Tibial nerve (tissue), 4 donors: ENCODE results near the gene PLLP. TPM values are rescaled to one million over a fixed set of nuclear protein-coding genes. Genes with fewer than 3 reads are reported as not detected.

Source experiments
- DNase-seq, 2 donors: peaks; one replicate each; pipeline ENCODE4 v3.0.0-alpha.2; 2019; ENCODE audit warnings: low spot score in 2 of 2
- H3K27ac ChIP-seq, 4 donors: fragments of 200-600 bp; sonication (generic) in 3 of 4; one replicate each; pipeline ENCODE4 v1.5.1; 2017 to 2019; ENCODE audit warnings: mild to moderate bottlenecking in 1 of 4
- H3K27me3 ChIP-seq, 2 donors: fragments of 200-600 bp; sonication (generic) in 1 of 2; one replicate each; pipeline versions ENCODE4 v1.5.1 to v1.6.0; 2017 to 2019
- H3K36me3 ChIP-seq, 3 donors: fragments of 200-600 bp; sonication (generic); one replicate each; pipeline ENCODE4 v1.5.1; 2018 to 2019
- H3K4me1 ChIP-seq, 4 donors: fragments of 200-600 bp; sonication (generic) in 3 of 4; one replicate each; pipeline ENCODE4 v1.5.1; 2017 to 2019
- H3K4me3 ChIP-seq, 4 donors: fragments of 200-600 bp; sonication (generic) in 3 of 4; one replicate each; pipeline ENCODE4 v1.5.1; 2017 to 2019; ENCODE audit warnings: mild to moderate bottlenecking in 1 of 4, moderate library complexity in 1 of 4
- H3K9me3 ChIP-seq, 4 donors: fragments of 200-600 bp; sonication (generic) in 3 of 4; one replicate each; pipeline ENCODE4 v1.5.1; 2017 to 2019
- CTCF ChIP-seq, 5 experiments: fragments of 200-600 bp in 3 of 5; fragments of 450-650 bp in 2 of 5; sonication (generic) in 3 of 5; IDR thresholded peaks; one replicate each; pipeline ENCODE4 v1.5.1; 2016 to 2019; ENCODE audit warnings: antibody characterized with exemption in 5 of 5, mild to moderate bottlenecking in 3 of 5, moderate library complexity in 2 of 5
- EP300 ChIP-seq, 2 donors: sonication (generic); formaldehyde crosslinking; IDR thresholded peaks; one replicate each; pipeline ENCODE4 v1.6.1; 2017; ENCODE audit warnings: antibody characterized with exemption in 2 of 2, mild to moderate bottlenecking in 1 of 2
- POLR2A ChIP-seq, 2 donors: fragments of 450-650 bp; IDR thresholded peaks; one replicate each; pipeline ENCODE4 v1.6.1; 2017; ENCODE audit warnings: antibody characterized with exemption in 2 of 2, mild to moderate bottlenecking in 2 of 2, moderate library complexity in 2 of 2
- WGBS, 2 donors: methylation state at CpG; one replicate each; pipeline ENCODE4 v1.1.5; 2018; 5-methylcytosine and 5-hydroxymethylcytosine counted together
- total RNA-seq, 4 donors: library from RNA; depleted of rRNA; stranded (reverse); fragments of >200 nt; gene quantifications; one replicate each; pipeline ENCODE4 v1.1.0, GENCODE V29; 2016

Gene PLLP
- total RNA-seq, 4 donors from 2014 or later = 162 to 363 (median 321) TPM

GRCh38 chr16:57255686-57256415 is 28.6 kb downstream of the PLLP start:
- TF ChIP-seq CTCF (IDR thresholded peaks at IDR 0.05) (no peak), EP300 (IDR thresholded peaks at IDR 0.05) (no peak), POLR2A (IDR thresholded peaks at IDR 0.05) (no peak)
- no peaks in the 10 kb centered on the region for H3K27me3 ChIP-seq
- no peak for DNase-seq
- no peak overlapping the region for H3K4me3 ChIP-seq
- H3K4me1 ChIP-seq = peaks cover 0 to 22% (median 10%) of the 10 kb centered on the region in 4 donors
- peaks cover under 1 to 77% (median 5%) of the 10 kb centered on the region in 3 donors for H3K36me3 ChIP-seq
- H3K27ac ChIP-seq = no peak overlapping the region
- no peaks in the 10 kb centered on the region for H3K9me3 ChIP-seq
- WGBS, 2 donors = 76 to 78% methylated on average over 10 of the region's 10 CpGs

- Histone ChIP-seq H3K4me3 (no peak overlapping the region), H3K4me1 (peaks cover 0 to 3% (median 0%) of the 10 kb centered on the region in 4 donors), H3K36me3 (peaks cover 3 to 100% (median 15%) of the 10 kb centered on the region in 3 donors), H3K27ac (no peak overlapping the region), H3K9me3 (no peaks in the 10 kb centered on the region), H3K27me3 (no peaks in the 10 kb centered on the region)
- DNase-seq = no peak
- 97 to 100% methylated on average over 1 of the region's 1 CpG for WGBS, 2 donors
- TF ChIP-seq CTCF (IDR thresholded peaks at IDR 0.05) (no peak), POLR2A (IDR thresholded peaks at IDR 0.05) (no peak), EP300 (IDR thresholded peaks at IDR 0.05) (no peak)
These were observed 31.0 kb downstream of the PLLP start for GRCh38 chr16:57253466-57253865.

- DNase-seq = no peak
- peaks cover 3 to 98% (median 17%) of the 10 kb centered on the region in 3 donors for H3K36me3 ChIP-seq
- no peak for TF ChIP-seq POLR2A (IDR thresholded peaks at IDR 0.05)
- TF ChIP-seq EP300 (IDR thresholded peaks at IDR 0.05) = no peak
- TF ChIP-seq CTCF (IDR thresholded peaks at IDR 0.05) = no peak
These were observed 32.2 kb downstream of the PLLP start for GRCh38 chr16:57252148-57252721.

GRCh38 chr16:57251352-57251751 is 33.1 kb downstream of the PLLP start:
- Histone ChIP-seq H3K36me3 (peaks cover 3 to 91% (median 17%) of the 10 kb centered on the region in 3 donors), H3K27ac (no peak overlapping the region), H3K4me1 (peaks cover 0 to 15% (median 2%) of the 10 kb centered on the region in 4 donors), H3K4me3 (no peak overlapping the region), H3K9me3 (no peaks in the 10 kb centered on the region), H3K27me3 (no peaks in the 10 kb centered on the region)
- WGBS, 2 donors = 96 to 98% methylated on average over 2 of the region's 2 CpGs
- DNase-seq = no peak
- no peak for TF ChIP-seq POLR2A (IDR thresholded peaks at IDR 0.05)
- TF ChIP-seq EP300 (IDR thresholded peaks at IDR 0.05) = no peak
- no peak for TF ChIP-seq CTCF (IDR thresholded peaks at IDR 0.05)

More at GRCh38 chr16:57252148-57252721, 32.2 kb downstream of the PLLP start:
- 82 to 86% methylated on average over 6 of the region's 6 CpGs for WGBS, 2 donors
- H3K27ac ChIP-seq = no peak overlapping the region
- no peaks in the 10 kb centered on the region for H3K27me3 ChIP-seq
- H3K4me3 ChIP-seq = no peak overlapping the region
- H3K4me1 ChIP-seq = peaks cover 0 to 8% (median 0%) of the 10 kb centered on the region in 4 donors
- no peaks in the 10 kb centered on the region for H3K9me3 ChIP-seq
